Colon (tissue), 2 donors: ENCODE results near the gene CABLES1.
"Not testable (repeated sequence)": the region's sequence is repeated elsewhere in the genome, so short reads cannot be mapped to it uniquely, and the experiment has no call there.

Experiments
- FAIRE-seq: peaks from 2 replicates; lab custom pipeline; 2012; peaks lifted over from hg19 to GRCh38; lab: Jason Lieb, UNC
- donor health status: control.
- donor health status: control.

Gene CABLES1

GRCh38 chr18:23269068-23269467 lies 133.8 kb downstream of the CABLES1 start:
- not testable (repeated sequence) for FAIRE-seq

DNA sequence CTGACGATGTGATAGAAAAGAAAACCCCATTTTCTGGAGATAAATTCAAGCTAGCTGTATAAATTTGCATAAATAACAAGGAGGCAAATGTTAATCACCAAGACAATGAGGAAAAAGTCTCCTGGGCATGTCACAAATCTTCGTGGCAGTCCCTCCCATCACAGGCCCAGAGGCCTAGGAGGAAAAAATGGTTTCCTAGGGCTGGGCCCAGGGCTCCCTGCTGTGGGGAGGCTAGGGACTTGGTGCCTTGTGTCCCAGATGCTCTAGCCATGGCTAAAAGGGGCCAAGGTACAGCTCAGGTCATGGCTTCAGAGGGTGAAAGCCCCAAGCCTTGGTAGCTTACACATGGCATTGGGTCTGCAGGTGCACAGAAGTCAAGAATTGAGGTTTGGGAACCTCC lies 134.6 kb downstream of the CABLES1 start:
- no peak for FAIRE-seq

GRCh38 chr18:23270986-23271680 lies 135.8 kb downstream of the CABLES1 start:
- FAIRE-seq: no peak

- FAIRE-seq: no peak
These were observed 137.4 kb downstream of the CABLES1 start for GRCh38 chr18:23272498-23273232.

DNA sequence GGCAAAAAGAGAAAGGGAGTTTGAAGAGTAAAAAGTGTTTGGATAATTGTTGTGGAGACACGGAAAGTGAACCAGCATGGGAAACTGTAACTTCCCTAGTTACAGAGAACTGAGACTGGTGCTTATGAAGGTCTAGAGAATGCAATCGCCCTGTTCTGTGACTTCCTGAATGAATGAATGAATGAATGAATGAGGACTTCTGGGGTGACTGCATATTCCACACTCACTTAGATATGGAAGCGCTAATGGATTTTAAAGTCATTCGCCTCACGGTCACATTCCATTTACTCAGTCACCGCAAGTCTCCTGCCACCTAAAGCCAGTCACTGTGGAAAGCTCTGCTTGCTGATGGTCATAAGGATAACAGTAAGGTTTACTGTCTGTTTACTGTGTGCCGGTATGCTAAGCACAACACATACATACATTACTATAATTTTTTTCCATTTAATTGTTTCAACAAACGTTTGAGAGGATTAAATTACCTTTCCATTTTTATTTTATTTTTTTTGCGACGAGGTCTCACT lies 138.2 kb downstream of the CABLES1 start:
- FAIRE-seq: no peak

GRCh38 chr18:23274638-23275482 lies 139.6 kb downstream of the CABLES1 start:
- no peak for FAIRE-seq

GRCh38 chr18:23276451-23276850 lies 141.2 kb downstream of the CABLES1 start:
- no peak for FAIRE-seq

DNA sequence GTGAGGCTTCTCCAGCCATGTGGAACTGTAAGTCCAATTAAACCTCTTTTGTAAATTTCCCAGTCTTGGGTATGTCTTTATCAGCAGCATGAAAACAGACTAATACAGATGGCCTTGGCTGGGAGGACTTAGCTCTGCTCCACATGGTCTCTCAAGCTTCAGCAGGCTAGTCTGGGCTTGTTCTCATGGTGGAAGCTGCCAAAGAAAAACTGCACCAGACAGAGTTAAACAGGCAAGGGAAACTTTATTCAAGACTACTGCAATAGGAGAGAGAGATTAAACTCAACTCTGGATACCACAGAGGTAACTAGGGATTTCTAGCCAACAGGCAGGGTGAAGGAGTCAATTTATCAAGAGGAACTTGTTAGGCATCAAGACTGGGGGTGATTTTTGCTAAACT lies 142.1 kb downstream of the CABLES1 start:
- no peak for FAIRE-seq

- FAIRE-seq: no peak
These were observed 144.6 kb downstream of the CABLES1 start for GRCh38 chr18:23279931-23280330.

- no peak for FAIRE-seq
These were observed 145.6 kb downstream of the CABLES1 start for GRCh38 chr18:23280844-23281243.

GRCh38 chr18:23281626-23282436 lies 146.5 kb downstream of the CABLES1 start:
- FAIRE-seq: no peak

DNA sequence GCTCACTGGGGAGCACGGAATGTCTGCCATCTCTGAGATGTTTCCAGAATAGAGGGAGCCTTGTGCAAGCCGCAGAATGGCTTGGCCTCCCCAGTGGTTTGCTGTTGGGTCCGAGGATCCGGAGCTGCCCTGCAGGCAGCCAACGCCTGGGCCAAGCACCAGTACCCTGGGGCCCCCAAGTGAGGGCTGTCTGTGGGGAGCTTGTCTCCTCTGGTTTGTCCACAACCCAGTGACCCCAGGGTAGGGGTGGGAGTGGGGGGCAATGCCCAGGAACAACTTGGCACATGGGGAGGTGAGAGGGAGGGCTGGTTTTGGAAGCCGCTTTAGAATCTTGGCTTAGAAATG lies 147.1 kb downstream of the CABLES1 start:
- FAIRE-seq: no peak

DNA sequence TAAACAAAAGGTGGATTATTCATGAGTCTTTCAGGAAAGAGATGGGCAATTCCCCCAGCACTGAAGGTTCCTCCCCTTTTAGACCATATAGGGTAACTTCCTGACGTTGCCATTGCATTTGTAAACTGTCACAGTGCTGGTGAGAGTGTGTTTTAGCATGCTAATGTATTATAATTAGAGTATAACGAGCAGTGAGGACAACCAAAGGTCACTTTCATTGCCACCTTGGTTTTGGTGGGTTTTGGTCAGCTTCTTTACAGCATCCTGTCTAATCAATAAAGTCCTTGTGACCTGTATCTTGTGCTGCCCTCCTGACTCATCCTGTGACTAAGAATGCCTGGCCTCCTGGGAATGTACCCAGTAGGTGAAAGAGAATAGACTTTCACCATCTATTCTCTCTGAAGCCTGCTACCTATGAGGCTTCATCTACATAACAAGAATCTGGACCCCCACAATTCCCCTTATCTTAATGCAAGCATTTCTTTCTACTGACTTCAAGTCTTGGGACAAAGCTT lies 148.7 kb downstream of the CABLES1 start:
- FAIRE-seq: no peak

DNA sequence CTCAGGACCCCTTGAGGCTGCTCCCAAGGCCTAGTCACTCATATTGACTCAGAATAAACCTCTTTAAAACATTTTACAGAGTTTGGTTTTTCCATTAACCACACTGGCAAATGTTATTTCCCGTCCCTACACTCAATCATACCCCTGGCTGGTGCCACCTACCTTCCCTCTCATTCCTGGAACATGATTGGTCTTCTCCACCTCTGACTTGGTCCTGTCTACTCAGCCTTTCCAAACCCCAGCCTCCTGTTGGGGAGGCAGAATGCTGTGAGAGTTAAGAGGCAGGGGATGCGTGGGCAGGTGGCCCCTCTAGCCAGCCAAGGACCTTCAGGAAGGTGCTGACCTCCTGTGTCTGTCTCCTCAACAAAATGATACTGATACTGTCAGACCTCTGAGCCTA lies 149.3 kb downstream of the CABLES1 start:
- FAIRE-seq: no peak

GRCh38 chr18:23285581-23285980 lies 150.3 kb downstream of the CABLES1 start:
- not testable (repeated sequence) for FAIRE-seq

DNA sequence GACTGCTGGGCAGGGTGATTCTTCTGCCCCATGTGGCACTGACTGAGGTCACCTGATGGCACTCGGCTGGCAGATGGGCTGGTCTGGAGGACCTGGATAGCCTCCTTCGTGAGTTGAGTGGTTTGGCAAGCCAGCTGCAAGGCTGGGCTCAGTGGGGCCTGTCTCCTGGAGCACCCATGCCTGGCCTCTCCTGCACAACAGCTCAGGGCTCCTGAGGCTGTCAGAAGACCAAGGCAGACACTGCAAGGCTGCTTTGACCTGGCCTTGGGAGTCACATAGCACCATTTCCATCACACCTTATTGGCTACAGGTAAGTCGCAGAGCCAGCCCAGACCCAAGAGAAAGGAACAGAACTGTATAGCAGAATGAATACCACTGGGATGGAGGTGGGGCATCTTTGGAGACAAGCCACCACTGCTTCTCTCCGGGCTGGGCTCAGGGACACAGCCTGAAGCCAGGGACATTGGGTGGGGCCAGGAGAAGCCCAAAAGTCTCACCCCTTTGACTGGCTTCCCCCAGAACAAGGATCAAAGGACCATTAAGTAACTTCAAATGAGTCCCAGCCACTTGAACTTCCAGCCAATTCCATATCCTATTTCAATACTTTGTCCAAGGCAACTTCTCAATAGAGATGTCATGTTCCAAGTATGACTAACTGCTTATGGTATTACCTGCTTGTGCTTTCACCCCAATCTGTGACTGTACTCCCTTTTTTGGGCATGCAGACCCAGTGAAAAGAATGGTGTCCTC lies 156.3 kb downstream of the CABLES1 start:
- no peak for FAIRE-seq

- no peak for FAIRE-seq
These were observed 165.0 kb downstream of the CABLES1 start for GRCh38 chr18:23300231-23300805.

GRCh38 chr18:23301972-23302371 lies 166.7 kb downstream of the CABLES1 start:
- no peak for FAIRE-seq

GRCh38 chr18:23302511-23302850 lies 167.2 kb downstream of the CABLES1 start:
- FAIRE-seq: no peak

- no peak for FAIRE-seq
These were observed 167.7 kb downstream of the CABLES1 start for GRCh38 chr18:23302851-23303527.
